Right renal pelvis (tissue), 4 donors: ENCODE data around the gene TCF7L1. TPM values are rescaled to one million over a fixed set of nuclear protein-coding genes. Genes with fewer than 3 reads are reported as not detected.
"Not testable (repeated sequence)": the region's sequence is repeated elsewhere in the genome, so short reads cannot be mapped to it uniquely, and the experiment has no call there.

ENCODE experiments used
- DNase-seq, 4 donors: peaks; one replicate each; pipeline ENCODE4 v3.0.0-alpha.2; 2013; ENCODE audit warnings: low read depth in 4 of 4, low spot score in 3 of 4, missing footprints in 1 of 4
- polyA plus RNA-seq, 4 donors: library from polyadenylated mRNA; unstranded; fragments of 120-200 nt; gene quantifications; one replicate each; pipeline ENCODE4 v1.2.1, GENCODE V29; 2013; ENCODE audit not compliant: insufficient read length in 4 of 4

Gene TCF7L1
- polyA plus RNA-seq: 10 to 100 TPM; 49.5 to 59.1 (median 54.7) TPM

DNA sequence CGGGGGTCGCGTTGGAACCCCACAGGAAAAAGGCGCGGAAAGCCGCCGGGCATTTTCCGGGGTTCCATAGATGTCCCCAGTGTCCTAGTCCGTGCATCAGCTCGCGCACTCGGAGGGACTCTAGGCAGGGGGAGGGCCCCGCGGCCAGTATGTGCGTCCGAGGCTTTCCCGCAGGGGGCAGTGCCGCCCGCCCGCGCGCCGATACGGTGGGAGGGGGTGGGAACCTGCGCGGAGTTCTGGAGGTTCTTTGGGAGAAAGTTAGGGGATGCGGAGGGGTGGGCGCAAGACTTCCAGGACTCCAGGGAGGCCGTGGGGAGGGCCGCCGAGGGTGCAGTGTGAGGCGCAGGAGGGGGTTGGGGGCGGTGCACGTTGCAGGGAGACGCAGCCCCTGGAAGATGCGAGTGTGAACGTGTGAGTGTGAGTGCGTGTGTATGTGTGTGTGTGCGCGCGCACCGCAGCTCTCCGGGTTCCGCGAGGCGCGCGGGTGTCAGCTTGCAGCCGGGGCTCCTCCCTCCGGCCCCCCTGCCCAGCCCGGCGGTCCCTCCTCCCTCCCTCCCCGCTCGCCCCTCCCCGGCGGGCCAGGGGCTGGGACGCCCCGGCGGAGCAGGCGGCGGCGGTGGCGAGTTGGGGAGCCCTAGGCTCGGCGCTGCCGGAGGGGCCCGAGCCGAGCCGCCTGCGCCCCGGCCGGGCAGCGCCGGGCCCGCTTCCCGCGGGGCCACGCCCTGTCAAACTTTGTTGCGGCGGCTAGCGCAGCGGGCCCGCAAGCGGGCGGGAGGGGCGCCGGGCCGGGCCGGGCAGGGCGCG is at the start of gene TCF7L1:
Gene TCF7L1 (plus strand): TSS at position 559 of the 804 bp plus-strand sequence. CDS start 293 bp downstream, outside the sequence.
- DNase-seq: peak; percentile 77 to 86 (median 84)

- no peak for DNase-seq
Observed at GRCh38 chr2:85085563-85085962, 47.6 kb upstream of the TCF7L1 start.

- no peak for DNase-seq
Observed at GRCh38 chr2:85087541-85087940, 45.7 kb upstream of the TCF7L1 start.

GRCh38 chr2:85088921-85089320 is 44.3 kb upstream of the TCF7L1 start:
- DNase-seq: no peak

DNA sequence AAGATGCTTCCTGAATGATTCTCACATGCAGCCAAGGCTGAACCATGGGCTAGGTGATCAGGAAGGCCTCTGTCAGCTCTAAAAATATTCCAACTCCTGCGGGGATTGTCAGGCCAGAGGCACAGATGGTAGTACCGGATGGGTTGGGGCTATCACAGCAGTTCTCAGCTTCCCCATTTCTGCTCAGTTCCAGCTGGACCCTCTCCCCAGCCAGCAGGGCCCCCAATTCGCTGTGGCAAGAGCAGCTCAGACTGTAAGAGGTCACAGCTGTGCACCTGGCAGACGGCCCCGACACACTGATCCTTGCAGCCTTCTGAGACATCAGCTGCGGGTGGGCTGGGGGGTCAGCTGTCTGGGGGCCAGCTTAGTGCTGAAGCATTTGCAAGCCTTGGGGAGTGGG is 43.6 kb upstream of the TCF7L1 start:
- DNase-seq: no peak

GRCh38 chr2:85091838-85092237 is 41.4 kb upstream of the TCF7L1 start:
- no peak for DNase-seq

DNA sequence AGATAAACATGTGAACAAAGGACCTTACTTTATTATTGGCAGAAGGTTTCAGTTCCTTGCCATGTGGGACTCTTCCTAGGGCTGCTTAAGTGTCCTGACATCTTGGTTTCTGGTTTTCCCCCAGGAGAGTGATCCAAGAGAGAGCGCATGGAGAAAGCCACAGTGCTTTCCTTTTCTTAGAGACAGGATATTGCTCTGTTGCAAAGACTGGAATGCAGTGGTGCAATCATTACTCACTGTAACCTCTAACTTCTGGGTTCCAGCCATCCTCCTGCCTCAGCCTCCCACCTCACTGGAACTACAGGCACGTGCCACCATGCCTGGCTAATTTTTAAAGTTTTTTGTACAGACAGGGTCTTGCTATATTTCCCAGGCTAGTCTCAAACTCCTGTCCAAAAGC is 38.1 kb upstream of the TCF7L1 start:
- DNase-seq: no peak

GRCh38 chr2:85096616-85097015 is 36.6 kb upstream of the TCF7L1 start:
- no peak for DNase-seq

- no peak for DNase-seq
Observed at GRCh38 chr2:85104228-85104627, 29.0 kb upstream of the TCF7L1 start.

DNA sequence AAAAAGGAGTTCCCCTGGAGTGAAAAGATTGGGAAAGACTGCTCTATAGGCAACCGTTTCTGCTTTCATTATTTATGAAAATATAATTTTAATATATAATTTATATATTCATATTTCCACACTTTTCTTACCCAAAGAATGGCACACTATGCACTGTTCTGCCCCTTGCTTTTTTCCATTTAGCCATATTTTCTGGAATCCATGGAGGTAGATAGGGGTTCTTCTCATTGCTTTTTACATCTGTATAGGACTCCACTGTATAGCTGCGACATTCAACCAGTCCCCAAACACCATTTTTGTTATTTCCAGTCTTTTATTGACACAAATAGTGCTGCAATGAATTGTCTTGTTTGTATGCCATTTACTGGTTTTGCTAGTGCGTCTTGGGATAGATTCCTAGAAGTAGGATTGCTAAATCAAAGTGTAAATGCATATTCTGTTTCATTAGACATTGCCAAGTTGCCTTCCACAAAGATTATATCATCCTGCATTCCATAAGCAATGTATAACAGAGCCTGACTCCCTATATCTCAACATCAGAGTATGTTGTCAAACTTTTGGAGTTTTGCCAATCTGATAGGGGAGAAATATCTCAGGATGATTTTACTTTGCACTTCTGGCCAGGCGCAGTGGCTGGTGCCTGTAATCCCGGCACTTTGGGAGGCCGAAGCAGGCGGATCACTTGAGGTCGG is 26.6 kb upstream of the TCF7L1 start:
- DNase-seq: no peak

- no peak for DNase-seq
Observed at GRCh38 chr2:85110991-85111560, 22.1 kb upstream of the TCF7L1 start.

GRCh38 chr2:85111819-85112281 is 21.3 kb upstream of the TCF7L1 start:
- DNase-seq: no peak

DNA sequence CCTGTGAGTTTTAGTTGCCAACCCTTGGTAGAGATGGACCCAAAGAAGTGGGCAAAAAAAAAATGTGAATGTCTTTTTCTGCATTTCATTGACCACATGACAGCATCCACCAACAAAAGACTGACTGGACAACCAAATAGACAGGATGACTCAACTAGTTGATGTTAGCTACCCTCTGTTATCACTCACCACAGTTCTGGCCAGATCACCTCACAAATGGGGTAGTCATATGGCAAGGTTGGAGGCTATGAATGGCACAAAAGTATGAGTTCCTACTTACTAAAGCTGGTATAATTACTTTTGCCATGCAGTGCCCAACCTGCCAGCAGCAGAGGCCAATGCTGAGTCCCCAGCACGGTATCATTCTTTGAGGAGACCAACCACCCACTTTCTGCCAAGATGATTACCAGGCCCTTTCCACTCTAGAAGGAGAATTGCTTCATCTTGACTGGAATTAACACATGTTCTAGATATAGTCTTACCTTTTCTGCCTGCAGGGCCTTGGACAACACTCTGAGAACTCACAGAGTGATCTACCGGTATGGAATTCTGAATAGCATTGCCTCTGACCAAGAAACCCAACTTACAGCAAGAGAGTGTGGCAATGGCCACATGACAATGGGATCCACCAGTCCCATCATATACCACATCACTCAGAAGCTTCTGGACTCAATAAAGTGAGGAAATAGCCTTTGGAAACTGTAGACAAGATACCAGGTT is 20.1 kb upstream of the TCF7L1 start:
- no peak for DNase-seq

- DNase-seq: no peak
Observed at GRCh38 chr2:85114586-85115330, 18.4 kb upstream of the TCF7L1 start.

GRCh38 chr2:85116207-85116606 is 17.0 kb upstream of the TCF7L1 start:
- no peak for DNase-seq

- DNase-seq: no peak
Observed at GRCh38 chr2:85119900-85120299, 13.3 kb upstream of the TCF7L1 start.

DNA sequence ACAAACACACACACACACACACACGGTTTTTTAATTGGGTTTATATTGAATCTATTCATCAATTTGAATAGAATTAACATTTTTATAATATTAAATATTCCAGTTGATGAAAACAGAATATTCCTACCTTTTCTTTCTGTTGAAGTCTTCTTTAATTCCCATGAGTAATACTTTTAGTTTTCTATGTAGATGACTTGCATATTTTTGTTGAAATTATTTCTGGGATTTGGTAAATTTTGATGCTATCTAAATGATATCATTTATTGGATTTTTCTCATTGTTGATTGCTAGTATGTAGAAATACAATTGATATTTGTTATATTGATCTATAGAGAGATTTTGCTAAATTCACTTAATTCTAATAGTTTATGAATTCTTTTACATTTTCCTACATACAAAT is 12.8 kb upstream of the TCF7L1 start:
- DNase-seq: no peak

DNA sequence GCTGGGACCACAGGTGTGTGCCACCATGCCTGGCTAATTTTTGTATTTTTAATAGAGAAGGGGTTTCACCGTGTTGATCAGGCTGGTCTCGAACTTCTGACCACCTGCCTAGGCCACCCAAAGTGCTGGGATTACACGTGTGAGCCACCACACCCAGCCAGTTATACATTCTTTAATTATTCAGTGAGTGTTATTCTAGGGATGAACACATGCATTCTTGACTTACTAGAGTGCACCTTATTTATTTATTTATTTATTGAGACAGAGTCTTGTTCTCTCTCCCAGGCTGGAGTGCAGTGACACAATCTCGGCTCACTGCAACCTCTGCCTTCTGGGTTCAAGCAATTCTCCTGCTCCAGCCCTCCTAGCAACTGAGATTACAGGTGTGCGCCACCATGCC is 6.7 kb upstream of the TCF7L1 start:
- not testable (repeated sequence) for DNase-seq

- DNase-seq: no peak
Observed at GRCh38 chr2:85129861-85130260, 3.3 kb upstream of the TCF7L1 start.

- DNase-seq: no peak
Observed at GRCh38 chr2:85130407-85130806, 2.8 kb upstream of the TCF7L1 start.
